Hepatocyte (in vitro differentiated cells): ENCODE results near the gene ARHGAP15. TPM values are rescaled to one million over a fixed set of nuclear protein-coding genes. Genes with fewer than 3 reads are reported as not detected.

Source experiments
- DNase-seq: peaks from one replicate; pipeline ENCODE4 v3.0.0-alpha.2; 2016; ENCODE audit warnings: low spot score
- H2AFZ ChIP-seq: fragments of 200-600 bp; sonication (generic); 2 replicates; pipeline ENCODE4 v1.6.0; 2016; ENCODE audit warnings: antibody characterized with exemption, mild to moderate bottlenecking
- H3K27ac ChIP-seq: fragments of 200-600 bp; sonication (generic); 2 replicates; pipeline ENCODE4 v1.5.1; 2016; ENCODE audit warnings: mild to moderate bottlenecking
- H3K27me3 ChIP-seq: fragments of 200-600 bp; sonication (generic); 2 replicates; pipeline ENCODE4 v1.6.1; 2016
- H3K36me3 ChIP-seq: fragments of 200-600 bp; sonication (generic); replicated peaks from 2 replicates; pipeline ENCODE4 v1.5.1; 2016; ENCODE audit warnings: low read depth; ENCODE audit not compliant: insufficient read depth
- H3K4me1 ChIP-seq: fragments of 200-600 bp; sonication (generic); 2 replicates; pipeline ENCODE4 v1.5.1; 2016; ENCODE audit warnings: mild to moderate bottlenecking, moderate library complexity; ENCODE audit not compliant: insufficient read depth
- H3K4me2 ChIP-seq: fragments of 200-600 bp; sonication (generic); 2 replicates; pipeline ENCODE4 v1.6.0; 2016
- H3K4me3 ChIP-seq: fragments of 200-600 bp; sonication (generic); 2 replicates; pipeline ENCODE4 v1.5.1; 2016; ENCODE audit warnings: mild to moderate bottlenecking
- H3K79me2 ChIP-seq: fragments of 200-600 bp; sonication (generic); 2 replicates; pipeline ENCODE4 v1.6.0; 2017; ENCODE audit warnings: mild to moderate bottlenecking
- H3K9me2 ChIP-seq: fragments of 200-600 bp; sonication (generic); replicated peaks from 2 replicates; pipeline ENCODE4 v1.6.0; 2017; ENCODE audit warnings: mild to moderate bottlenecking; ENCODE audit not compliant: insufficient read depth
- H3K9me3 ChIP-seq: fragments of 200-600 bp; sonication (generic); 2 replicates; pipeline ENCODE4 v1.5.1; 2016; ENCODE audit warnings: low read depth, mild to moderate bottlenecking
- H4K20me1 ChIP-seq: fragments of 200-600 bp; sonication (generic); 2 replicates; pipeline ENCODE4 v1.6.0; 2016; ENCODE audit warnings: mild to moderate bottlenecking; ENCODE audit not compliant: insufficient read depth, poor library complexity, severe bottlenecking
- CTCF ChIP-seq: fragments of 200-600 bp; sonication (generic); IDR thresholded peaks from 2 replicates; pipeline ENCODE4 v1.5.1; 2016; ENCODE audit warnings: antibody characterized with exemption, mild to moderate bottlenecking; ENCODE audit not compliant: poor library complexity
- EZH2 ChIP-seq: fragments of 200-600 bp; sonication (generic); IDR thresholded peaks from 2 replicates; pipeline ENCODE4 v1.6.1; 2016; ENCODE audit warnings: antibody characterized with exemption, mild to moderate bottlenecking, borderline replicate concordance
- EZH2phosphoT487 ChIP-seq: fragments of 200-600 bp; sonication (generic); IDR thresholded peaks from one replicate; pipeline ENCODE4 v1.6.1; 2018; ENCODE audit warnings: antibody characterized with exemption, mild to moderate bottlenecking, low read depth, moderate library complexity; ENCODE audit not compliant: unreplicated experiment, severe bottlenecking
- WGBS: methylation state at CpG from one replicate; pipeline ENCODE4 v1.1.6; 2016; ENCODE audit warnings: low lambda C conversion rate; ENCODE audit errors: missing lambda C conversion rate; 5-methylcytosine and 5-hydroxymethylcytosine counted together
- polyA plus RNA-seq: library from polyadenylated mRNA; unstranded; fragments of >200 nt; fragmentation: Nextera tagmentation; extraction: Ambion mirVana; gene quantifications from 2 replicates; pipeline ENCODE4 v1.2.1, GENCODE V29; 2016
- total RNA-seq: library from RNA; depleted of rRNA; stranded (reverse); fragments of >200 nt; gene quantifications from 2 replicates; pipeline ENCODE4 v1.2.3, GENCODE V29; 2014

Gene ARHGAP15
- total and polyA plus RNA-seq, 2 experiments from 2014 or later: 0.17 TPM; not detected in 1

- H3K27me3 ChIP-seq: no peaks in the 10 kb centered on the region
- H3K4me1 ChIP-seq: no peaks in the 10 kb centered on the region
- no peak overlapping the region for H3K27ac ChIP-seq
- TF ChIP-seq CTCF (no peak), EZH2phosphoT487 (no peak), EZH2 (no peak)
- H3K79me2 ChIP-seq: no peaks in the 10 kb centered on the region
- H4K20me1 ChIP-seq: no peaks in the 10 kb centered on the region
- H2AFZ ChIP-seq: no peak overlapping the region
- H3K9me3 ChIP-seq: no peaks in the 10 kb centered on the region
- 70% methylated on average over 3 of the region's 3 CpGs for WGBS
- H3K4me3 ChIP-seq: no peak overlapping the region
- no peak overlapping the region for H3K4me2 ChIP-seq
- no peaks in the 10 kb centered on the region for H3K36me3 ChIP-seq
- DNase-seq: no peak
- H3K9me2 ChIP-seq: no peaks in the 10 kb centered on the region
Measured at GRCh38 chr2:143779021-143779420, 649.8 kb downstream of the ARHGAP15 start.

GRCh38 chr2:143786026-143786765 lies 657.0 kb downstream of the ARHGAP15 start:
- no peak overlapping the region for H3K4me3 ChIP-seq
- DNase-seq: no peak
- H2AFZ ChIP-seq: no peak overlapping the region
- H3K4me2 ChIP-seq: no peak overlapping the region
- no peaks in the 10 kb centered on the region for H3K27me3 ChIP-seq
- no peaks in the 10 kb centered on the region for H3K36me3 ChIP-seq
- H3K79me2 ChIP-seq: no peaks in the 10 kb centered on the region
- H3K9me3 ChIP-seq: no peaks in the 10 kb centered on the region
- H3K4me1 ChIP-seq: no peaks in the 10 kb centered on the region
- no peaks in the 10 kb centered on the region for H4K20me1 ChIP-seq
- WGBS: 43% methylated on average over 5 of the region's 5 CpGs
- no peak overlapping the region for H3K27ac ChIP-seq
- TF ChIP-seq EZH2phosphoT487 (no peak), EZH2 (no peak), CTCF (no peak)
- no peaks in the 10 kb centered on the region for H3K9me2 ChIP-seq

- Histone ChIP-seq H3K27me3 (no peaks in the 10 kb centered on the region), H3K9me3 (no peaks in the 10 kb centered on the region), H4K20me1 (no peaks in the 10 kb centered on the region), H3K79me2 (no peaks in the 10 kb centered on the region), H2AFZ (no peak overlapping the region), H3K4me3 (no peak overlapping the region), H3K9me2 (no peaks in the 10 kb centered on the region), H3K4me1 (no peaks in the 10 kb centered on the region), H3K27ac (no peak overlapping the region), H3K36me3 (no peaks in the 10 kb centered on the region), H3K4me2 (no peak overlapping the region)
- TF ChIP-seq EZH2phosphoT487 (no peak), CTCF (no peak), EZH2 (no peak)
- no peak for DNase-seq
- 91% methylated on average over 2 of the region's 2 CpGs for WGBS
Measured at GRCh38 chr2:143787674-143788073, 658.5 kb downstream of the ARHGAP15 start.
